ENCODE results near the gene MAPK8IP1. TPM values are rescaled to one million over a fixed set of nuclear protein-coding genes. Genes with fewer than 3 reads are reported as not detected.

MAPK8IP1 gene
- total RNA-seq, 1 experiment from 2014 or later = 13.6 TPM

DNA sequence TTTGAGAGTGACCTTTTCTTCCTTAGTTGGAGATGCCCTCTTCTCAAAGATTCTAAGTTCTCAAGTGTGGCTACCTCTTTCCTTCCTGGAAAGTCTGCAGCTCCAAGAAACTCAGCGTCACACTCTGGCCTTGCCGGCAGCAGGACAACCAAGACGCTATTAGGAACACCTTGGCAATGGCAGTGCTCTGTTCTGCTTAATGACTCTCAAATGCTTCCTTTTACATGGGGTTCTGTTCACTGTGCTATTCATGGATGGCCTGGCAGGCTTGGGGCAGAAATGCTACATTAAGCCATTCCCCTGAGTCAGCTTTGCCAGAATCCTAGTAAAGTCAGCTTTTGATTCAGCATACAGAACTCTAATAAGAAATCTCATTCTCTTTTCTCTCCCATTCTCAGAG lies 62.9 kb downstream of the MAPK8IP1 start:
- Histone ChIP-seq H2AFZ (no peak overlapping the region), H3K4me2 (no peak overlapping the region), H3F3A (ENCODE audit: insufficient read depth, low read depth) (0 out of 2 replicates have a peak, but pooled peaks cover 3% of the 10 kb centered on the region), H3K9me3 (ENCODE audit: insufficient read depth, low read depth) (no peaks in the 10 kb centered on the region), H3K4me1 (replicated peaks; ENCODE audit: insufficient read depth) (no peaks in the 10 kb centered on the region), H3K36me3 (ENCODE audit: low read depth) (no peaks in the 10 kb centered on the region; the same call in 1 of the 2 replicates), H4K20me1 (ENCODE audit: insufficient read depth) (no peaks in the 10 kb centered on the region; the same call in 1 of the 2 replicates), H3K27me3 (ENCODE audit: insufficient read depth, low read depth) (no peaks in the 10 kb centered on the region), H3K79me2 (ENCODE audit: low read depth) (no peaks in the 10 kb centered on the region), H3K9me2 (ENCODE audit: insufficient read depth) (no peaks in the 10 kb centered on the region), H3K27ac (no peak overlapping the region), H3K4me3 (no peak overlapping the region)
- BruUV-seq (replicated peaks) = no TSS peak
- intact Hi-C loops (cut with micrococcal nuclease; ENCODE audit: unreplicated experiment) = no loop called here
- no peak for DNase-seq
- POLR2A ChIA-PET (ENCODE audit: unreplicated experiment) = no interaction called here
- CTCF ChIA-PET = no interaction called here
- no peak for TF ChIP-seq EZH2 (IDR thresholded peaks at IDR 0.05; ENCODE audit: low read depth)
- TF ChIP-seq, protein P1, sequence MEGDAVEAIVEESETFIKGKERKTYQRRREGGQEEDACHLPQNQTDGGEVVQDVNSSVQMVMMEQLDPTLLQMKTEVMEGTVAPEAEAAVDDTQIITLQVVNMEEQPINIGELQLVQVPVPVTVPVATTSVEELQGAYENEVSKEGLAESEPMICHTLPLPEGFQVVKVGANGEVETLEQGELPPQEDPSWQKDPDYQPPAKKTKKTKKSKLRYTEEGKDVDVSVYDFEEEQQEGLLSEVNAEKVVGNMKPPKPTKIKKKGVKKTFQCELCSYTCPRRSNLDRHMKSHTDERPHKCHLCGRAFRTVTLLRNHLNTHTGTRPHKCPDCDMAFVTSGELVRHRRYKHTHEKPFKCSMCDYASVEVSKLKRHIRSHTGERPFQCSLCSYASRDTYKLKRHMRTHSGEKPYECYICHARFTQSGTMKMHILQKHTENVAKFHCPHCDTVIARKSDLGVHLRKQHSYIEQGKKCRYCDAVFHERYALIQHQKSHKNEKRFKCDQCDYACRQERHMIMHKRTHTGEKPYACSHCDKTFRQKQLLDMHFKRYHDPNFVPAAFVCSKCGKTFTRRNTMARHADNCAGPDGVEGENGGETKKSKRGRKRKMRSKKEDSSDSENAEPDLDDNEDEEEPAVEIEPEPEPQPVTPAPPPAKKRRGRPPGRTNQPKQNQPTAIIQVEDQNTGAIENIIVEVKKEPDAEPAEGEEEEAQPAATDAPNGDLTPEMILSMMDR (conservative IDR thresholded peaks at IDR 0.05) = no peak

DNA sequence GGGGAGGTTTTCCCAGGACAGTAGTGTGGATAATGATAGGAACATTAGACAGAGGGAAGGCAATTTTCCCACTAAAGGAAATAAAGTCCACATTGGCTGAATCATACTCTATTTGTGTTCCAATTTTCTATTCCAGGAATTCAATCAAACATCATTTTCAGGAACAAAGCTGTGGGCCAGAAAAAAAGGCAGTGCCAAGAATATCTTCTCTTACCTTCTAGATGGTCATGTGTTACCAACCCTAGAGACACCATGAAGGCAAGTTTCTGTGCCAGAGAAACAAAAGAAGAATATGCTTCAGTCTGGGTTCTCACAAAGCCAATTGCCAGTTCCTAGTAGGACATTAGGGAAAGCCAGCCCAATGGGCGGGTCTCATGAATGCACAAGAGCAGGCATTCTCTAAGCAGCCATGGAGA lies 64.5 kb downstream of the MAPK8IP1 start:
- ChIA-PET POLR2A (ENCODE audit: unreplicated experiment) (no interaction called here), CTCF (no interaction called here)
- H3K27me3 ChIP-seq (ENCODE audit: insufficient read depth, low read depth) = no peaks in the 10 kb centered on the region
- TF ChIP-seq EZH2 (IDR thresholded peaks at IDR 0.05; ENCODE audit: low read depth) = no peak
- TF ChIP-seq, protein P1 (conservative IDR thresholded peaks at IDR 0.05) = no peak
- H3F3A ChIP-seq (ENCODE audit: insufficient read depth, low read depth) = 0 out of 2 replicates have a peak, but pooled peaks cover 3% of the 10 kb centered on the region
- H4K20me1 ChIP-seq (ENCODE audit: insufficient read depth) = no peaks in the 10 kb centered on the region; the same call in 1 of the 2 replicates
- no peak overlapping the region for H2AFZ ChIP-seq
- intact Hi-C loops (cut with micrococcal nuclease; ENCODE audit: unreplicated experiment) = no loop called here
- no peak overlapping the region for H3K4me3 ChIP-seq
- H3K9me2 ChIP-seq (ENCODE audit: insufficient read depth) = no peaks in the 10 kb centered on the region
- BruUV-seq (replicated peaks) = no TSS peak
- no peaks in the 10 kb centered on the region for H3K9me3 ChIP-seq (ENCODE audit: insufficient read depth, low read depth)
- no peaks in the 10 kb centered on the region for H3K79me2 ChIP-seq (ENCODE audit: low read depth)
- H3K36me3 ChIP-seq (ENCODE audit: low read depth) = no peaks in the 10 kb centered on the region; the same call in 1 of the 2 replicates
- no peak overlapping the region for H3K27ac ChIP-seq
- H3K4me1 ChIP-seq (replicated peaks; ENCODE audit: insufficient read depth) = no peaks in the 10 kb centered on the region
- DNase-seq = no peak
- no peak overlapping the region for H3K4me2 ChIP-seq

Other genes starting within 250 kb of the MAPK8IP1 start
- not detected in 2 replicates for gene CHST1, start 220.0 kb upstream of the MAPK8IP1 start, total RNA-seq (2021)
- 15.2 and 15.6 TPM in 2 replicates for gene SLC35C1, start 80.5 kb upstream of the MAPK8IP1 start, total RNA-seq (2021)
- 17.5 and 27.3 TPM in 2 replicates for gene CRY2, start 38.2 kb upstream of the MAPK8IP1 start, total RNA-seq (2021)
- gene FREY1, start 21.6 kb downstream of the MAPK8IP1 start, total RNA-seq (2021) = 2.2 and 4.2 TPM in 2 replicates
- 35.8 and 48.6 TPM in 2 replicates for gene PEX16, start 32.2 kb downstream of the MAPK8IP1 start, total RNA-seq (2021)
- gene LARGE2, start 37.0 kb downstream of the MAPK8IP1 start, total RNA-seq (2021) = 1.4 and 2.6 TPM in 2 replicates
- gene PHF21A, start 235.8 kb downstream of the MAPK8IP1 start, total RNA-seq (2021) = 45.6 and 54.3 TPM in 2 replicates

Data from PC-9 (cell line).